CD4-positive, alpha-beta T cell treated with Interleukin-15 for 1 hour (primary cell): Measurements from ENCODE around the gene TSPAN9.

ENCODE experiments used
- DNase-seq: peaks from one replicate; pipeline ENCODE4 v3.0.0-alpha.2; 2020

TSPAN9 gene

DNA sequence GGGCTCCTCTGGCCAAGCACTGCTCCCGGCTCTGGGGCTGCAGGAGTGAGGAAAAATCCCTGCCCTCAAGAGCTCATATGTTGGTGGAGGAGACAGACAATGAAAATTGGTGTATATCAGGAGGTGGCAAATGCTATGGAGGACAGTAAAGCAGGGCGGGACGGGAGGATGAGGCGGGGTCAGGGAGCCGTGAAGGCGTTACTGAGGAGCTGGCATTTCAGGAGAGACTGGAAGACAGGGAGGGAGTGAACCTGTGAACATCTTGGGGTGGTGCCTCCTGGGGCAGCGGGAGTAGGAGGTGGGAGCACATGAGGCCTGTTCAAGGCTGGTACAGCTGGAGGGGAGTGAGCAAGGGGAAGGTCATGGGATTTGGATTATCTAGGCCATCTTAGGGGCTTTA lies 26.6 kb downstream of the TSPAN9 start:
- DNase-seq, result no peak

DNA sequence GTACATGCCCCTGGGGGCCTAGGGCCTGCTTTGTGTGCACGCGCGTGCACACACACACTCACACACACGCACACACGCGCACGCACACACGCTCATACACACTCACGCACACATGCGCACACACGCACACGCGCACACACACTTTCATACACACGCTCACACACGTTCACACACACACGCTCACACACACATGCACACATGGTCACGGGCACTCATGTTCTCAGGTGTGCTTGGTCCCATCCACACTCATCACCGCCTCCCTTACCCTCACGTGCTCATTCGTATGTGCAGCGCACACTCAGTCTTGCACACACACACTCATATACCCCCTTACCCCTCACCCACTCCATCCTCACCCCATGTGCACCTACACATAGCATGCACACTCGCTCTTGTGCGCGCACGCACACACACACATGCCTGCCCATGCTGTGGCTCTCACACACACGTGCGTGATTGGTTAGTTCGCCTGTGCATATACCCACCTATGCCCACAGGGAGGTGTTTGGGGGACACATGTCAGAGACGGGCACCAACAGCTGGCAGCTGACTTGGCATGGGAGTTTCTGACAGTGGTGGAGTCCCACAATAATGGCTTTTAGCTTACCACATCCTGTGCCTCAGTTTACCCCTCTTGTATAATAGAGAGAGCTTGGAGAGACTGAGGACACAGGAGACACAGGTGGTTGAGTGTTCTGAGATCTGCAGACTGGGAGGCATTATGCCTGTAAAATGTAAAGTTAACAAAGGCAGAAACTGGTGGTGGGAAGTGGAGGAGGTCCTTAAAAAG lies 28.7 kb downstream of the TSPAN9 start:
- no peak for DNase-seq

DNA sequence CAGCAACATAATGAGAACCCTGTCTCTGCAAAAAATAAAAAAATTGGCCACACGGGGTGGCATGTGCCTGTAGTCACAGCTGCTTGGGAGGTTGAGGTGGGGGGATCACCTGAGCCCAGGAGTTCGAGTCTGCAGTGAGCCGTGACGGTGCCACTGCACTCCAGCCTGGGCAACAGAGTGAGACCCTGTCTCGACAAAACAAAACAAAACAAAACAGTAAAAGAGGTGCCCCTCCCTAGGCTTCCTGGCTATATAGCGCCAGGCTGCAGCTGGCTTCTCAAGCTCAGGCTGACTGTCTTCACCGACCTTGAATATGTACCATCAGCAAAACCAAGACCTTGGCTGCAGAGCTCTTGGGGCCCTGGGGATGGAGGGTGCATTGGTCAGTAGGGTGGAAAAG lies 29.4 kb downstream of the TSPAN9 start:
- no peak for DNase-seq

DNA sequence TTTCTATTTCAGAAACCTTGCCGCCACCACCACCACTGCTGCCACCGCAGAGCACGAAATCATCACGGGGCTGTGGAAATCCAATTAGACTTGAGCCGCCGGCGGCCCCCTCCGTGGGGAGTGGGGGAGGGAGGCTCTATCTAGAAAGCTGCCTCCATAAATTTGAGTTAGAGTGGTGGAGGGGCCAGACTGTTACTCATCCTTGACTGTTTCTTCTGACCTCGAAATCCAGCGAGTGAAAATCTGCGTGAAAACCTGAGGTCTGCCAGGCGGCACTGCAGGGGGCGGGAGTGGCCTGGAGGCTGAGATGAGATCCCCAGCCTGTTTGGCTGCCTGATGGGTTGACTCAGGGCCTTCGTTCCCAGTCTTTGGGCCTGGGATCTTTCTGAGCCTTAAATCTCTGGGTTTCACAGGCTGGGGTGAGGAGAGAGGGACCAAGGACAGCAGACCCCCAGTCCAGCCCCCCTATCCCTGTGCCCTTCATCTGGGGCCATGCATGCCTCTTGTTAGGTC lies 29.9 kb downstream of the TSPAN9 start:
- no peak for DNase-seq

DNA sequence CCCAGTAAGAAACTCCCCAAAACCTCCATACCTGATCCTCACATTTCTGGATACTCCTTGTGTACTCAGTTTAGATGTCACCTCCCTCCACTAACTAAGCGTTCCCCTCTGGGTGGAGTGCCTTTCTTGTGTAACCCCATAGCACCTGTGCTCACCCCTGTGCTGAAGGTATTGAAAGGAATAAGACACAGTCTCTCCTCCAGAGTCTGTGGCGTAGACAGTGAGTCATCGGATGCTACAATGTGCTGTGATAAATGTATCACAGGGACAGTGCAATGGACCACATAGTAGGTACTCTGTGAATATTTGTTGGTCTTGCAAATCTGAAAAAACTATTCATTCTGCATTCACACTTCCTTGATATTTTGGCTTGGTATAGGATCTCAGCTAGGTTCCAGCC lies 30.8 kb downstream of the TSPAN9 start:
- DNase-seq, result no peak

DNA sequence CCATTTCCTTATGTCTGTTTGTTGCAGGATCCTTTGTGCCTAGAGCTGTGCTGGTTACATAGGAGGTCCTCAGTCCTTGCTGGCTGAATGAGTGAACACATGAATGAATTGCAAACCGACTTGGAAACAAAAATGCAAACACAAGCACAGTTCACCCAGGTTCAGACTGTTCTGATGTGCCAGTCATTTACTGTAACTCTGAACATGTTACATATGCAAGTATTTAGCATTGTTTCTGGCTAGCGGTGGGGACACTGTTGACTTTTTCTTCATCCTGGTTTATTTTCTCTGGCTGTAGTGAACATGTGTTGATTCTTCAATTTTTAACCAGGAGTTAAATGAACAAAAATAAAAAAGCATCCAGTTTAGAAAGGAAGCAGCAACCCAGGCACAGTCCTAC lies 33.4 kb downstream of the TSPAN9 start:
- no peak for DNase-seq

DNA sequence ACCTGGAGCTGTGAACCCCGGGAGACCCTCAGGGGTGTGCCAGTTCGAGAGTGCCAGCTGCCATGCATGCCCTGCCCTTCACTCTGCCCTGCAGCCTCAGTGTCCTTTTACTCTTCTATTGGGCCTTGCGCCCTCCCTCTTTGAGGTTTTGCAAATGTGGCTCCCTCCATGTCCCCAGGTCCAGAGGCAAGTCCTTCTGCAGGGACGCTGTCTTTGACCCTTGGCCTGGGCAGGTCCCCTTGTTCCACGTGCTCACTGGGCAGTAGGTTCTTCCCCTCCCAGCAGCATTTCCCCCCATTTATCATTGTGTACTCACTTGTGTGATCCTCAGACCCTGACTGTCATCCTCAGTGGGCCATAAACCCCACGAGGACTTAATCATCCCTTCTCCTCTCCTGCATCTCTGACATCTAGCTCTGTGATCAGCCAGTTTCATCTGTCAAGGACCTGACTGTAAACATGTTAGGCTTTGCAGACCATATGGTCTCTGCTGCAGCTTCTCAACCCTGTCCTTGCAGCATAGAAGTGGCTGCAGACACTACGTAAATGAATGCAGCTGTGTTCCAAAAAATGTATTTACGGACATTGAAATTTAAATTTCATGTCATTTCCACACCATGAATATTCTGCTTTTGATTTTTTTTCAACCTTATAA lies 36.6 kb downstream of the TSPAN9 start:
- no peak for DNase-seq

DNA sequence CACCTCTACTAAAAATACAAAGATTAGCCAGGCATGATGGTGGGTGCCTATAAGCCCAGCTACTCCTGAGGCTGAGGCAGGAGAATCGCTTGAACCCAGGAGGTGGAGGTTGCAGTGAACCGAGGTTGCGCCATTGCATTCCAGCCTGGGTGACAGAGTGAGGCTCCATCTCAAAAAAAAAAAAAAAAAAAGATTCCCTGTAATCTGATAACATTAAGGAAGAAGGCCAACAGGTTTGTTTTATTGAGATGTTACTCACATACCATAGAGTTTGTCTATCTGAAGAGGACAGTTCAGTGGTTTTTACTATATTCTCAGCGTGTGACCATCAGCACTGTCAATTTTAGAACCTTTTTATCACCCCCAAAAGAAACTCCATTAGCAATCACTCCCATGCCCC lies 37.5 kb downstream of the TSPAN9 start:
- no peak for DNase-seq

DNA sequence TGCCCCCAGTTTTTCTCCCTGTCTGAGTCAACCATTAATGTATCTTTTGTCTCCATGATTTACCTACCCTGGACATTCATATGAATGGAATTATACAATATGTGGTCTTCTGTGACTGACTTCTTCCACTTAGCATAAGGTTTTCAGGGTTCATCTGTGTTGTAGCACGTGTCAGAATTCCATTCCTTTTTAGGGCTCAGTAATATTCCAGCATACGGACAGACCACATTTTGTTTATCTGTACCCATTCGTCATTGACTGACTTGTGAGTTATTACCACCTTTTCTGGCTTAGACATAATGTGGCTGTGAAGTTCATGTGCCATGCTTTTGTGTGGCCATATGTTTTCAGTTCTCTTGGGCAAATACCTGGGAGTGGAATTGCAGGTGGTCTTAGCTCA lies 37.9 kb downstream of the TSPAN9 start:
- DNase-seq, result no peak

DNA sequence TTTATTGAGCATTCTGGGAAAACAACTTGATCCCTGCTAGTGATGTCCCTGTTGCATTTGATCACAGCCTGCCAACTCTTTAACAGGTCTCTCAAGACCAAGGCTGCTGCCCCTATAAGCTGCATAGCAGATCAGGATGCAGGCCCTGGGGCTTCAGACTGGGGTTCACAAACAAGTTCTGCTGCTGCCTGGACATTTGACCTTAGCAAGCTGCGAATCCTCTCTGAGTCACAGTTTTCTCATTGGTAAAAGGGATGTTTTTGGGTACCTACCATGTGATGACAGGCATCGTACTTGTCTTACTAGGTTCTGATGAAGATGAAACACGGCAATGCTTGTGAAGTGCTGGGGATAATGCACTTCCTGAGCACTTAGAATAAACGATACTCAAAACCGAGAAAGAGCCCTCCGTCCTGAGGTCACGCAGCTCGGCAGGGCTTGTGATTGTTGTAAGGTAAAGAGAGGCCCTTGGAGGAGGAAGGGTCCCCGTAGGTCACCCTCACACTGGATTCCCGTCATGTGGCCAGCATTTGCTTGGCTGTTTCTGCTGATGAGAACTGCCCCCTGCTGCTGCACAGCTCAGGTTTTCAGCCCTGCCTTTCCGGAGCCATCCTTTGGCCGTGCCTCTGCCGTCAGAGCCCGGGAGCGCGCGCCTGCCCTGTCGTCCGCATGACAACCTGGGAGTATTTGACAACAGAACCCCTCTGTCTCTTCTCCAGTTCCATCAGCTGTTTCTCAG lies 39.1 kb downstream of the TSPAN9 start:
- DNase-seq, result no peak

DNA sequence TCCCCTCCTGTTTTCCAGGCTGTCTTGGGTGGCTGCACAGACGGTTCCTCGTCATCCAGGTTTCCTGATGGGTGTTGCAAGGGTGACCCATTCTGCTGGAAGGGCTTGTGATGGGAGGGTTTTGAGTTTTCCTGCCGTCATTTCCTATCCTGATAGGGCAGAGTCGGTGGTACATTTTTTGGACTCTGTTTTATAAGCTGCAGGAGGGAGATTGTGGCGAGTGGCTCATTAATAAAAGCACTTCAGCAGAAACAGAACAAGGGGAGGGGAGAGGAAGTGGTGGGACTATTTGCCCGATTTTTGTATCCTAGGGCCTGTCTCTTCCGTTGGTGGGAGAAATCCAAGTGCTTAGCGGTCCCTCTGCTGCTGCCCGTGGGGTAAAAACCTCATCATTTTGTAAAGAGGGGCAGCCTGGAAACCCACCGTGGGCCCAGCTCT lies 40.0 kb downstream of the TSPAN9 start:
- DNase-seq, result no peak

DNA sequence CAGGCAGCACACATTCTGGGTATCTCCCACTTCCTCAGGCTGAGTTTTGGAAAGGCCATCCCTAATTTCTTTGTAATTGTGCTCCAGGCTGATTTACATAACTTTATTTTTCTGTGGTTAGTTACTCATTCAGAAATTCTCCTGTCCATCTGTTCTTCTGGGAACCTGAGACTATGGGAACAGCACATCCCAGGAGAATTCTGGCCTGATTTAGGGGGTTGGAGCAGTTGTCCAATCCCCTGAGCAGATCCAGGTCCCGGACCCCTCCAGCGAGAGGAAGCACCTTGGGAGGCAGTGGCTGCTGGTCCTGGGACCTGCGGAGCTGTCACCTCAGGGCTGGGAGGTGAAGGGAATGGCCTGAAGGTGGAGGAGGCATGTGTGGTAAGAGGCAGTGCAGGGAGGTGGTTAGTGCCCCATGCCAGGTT lies 40.4 kb downstream of the TSPAN9 start:
- DNase-seq, result no peak

DNA sequence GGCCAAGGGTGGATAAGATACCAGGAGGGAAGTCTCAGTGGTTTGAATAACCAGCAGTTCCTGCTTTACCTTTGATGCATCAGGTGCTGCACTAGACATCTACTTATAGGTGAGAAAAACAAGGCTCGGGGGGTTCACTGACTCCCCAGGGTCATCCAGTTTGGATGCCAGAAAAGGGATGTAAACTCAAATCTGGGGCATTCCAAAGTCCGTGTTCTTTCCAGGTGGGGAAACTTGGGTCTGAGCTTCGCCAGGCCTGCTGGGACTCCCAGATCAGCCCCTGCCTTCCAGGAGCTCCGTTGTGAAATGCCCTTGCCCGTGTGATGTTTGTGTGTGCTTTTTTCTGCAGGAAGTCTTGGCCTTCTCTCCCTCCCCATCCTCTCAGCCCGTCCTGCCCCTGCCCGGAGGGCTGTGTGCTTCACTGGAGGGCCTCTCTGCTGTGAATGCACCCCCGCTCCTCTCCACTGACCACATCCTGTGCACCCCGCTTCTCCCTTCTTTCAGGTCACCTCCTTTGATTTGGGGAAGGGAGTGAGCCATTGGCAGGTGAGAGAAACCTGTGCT lies 42.1 kb downstream of the TSPAN9 start:
- DNase-seq, result no peak

DNA sequence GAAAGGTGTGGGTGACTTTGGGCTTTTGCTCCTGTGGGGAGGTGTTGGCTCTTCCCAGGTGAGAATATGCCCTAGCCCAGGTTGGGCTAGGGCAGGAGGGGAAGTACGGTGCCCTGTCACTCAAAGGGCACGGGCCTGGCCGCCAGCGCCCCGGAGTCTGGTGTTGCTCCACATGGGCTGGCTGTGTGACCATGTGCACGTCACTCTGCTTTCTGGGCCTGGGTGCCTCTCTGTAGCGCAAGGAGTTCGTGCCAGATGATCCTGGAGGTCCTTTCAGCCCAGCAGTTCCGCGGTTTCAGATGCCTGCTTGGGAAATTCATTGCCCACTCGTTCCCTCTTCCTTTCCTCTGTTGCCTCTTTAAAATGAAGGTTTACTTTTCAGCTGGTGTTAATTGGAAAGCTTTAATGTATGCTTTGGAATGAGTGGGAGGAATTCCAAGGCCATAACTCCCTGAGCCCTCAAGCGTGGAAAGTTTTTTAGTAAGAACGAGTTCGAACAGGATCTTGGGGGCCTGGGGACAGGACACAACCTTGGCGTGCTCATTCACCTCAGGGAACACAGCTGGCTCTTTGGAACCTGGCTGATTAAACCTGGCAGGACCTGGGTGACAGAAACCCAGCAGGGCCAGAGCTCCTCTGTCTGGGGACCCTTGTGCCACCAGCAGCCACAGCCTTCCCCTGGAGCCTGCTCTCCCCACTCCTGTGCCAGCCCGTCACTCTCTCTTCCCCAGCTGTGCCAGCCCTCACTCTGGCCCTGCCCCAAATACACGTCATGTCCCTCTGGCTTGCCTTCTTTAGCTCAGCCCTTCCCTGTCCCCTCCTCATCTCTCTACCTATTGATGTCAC lies 42.8 kb downstream of the TSPAN9 start:
- DNase-seq, result no peak

DNA sequence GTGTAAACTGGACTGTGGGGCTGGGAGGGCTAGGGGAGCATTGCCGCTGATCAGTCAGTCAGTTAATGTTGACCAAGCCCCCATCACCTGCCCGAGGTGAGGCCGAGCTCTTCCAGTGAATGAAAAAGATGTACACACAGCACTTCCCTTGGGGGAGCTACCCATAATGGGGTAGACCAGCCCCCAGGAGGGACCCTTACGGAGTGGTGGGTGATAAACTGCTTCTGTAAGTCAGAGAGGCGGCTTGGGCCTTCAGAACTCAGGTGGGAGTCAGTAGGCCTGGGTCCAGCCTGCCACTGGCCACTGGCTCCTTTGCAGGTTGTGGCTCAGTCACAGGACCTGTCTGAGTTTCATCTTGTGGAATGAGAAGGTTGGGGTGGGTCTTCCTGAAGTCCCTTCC lies 43.5 kb downstream of the TSPAN9 start:
- DNase-seq, result no peak

DNA sequence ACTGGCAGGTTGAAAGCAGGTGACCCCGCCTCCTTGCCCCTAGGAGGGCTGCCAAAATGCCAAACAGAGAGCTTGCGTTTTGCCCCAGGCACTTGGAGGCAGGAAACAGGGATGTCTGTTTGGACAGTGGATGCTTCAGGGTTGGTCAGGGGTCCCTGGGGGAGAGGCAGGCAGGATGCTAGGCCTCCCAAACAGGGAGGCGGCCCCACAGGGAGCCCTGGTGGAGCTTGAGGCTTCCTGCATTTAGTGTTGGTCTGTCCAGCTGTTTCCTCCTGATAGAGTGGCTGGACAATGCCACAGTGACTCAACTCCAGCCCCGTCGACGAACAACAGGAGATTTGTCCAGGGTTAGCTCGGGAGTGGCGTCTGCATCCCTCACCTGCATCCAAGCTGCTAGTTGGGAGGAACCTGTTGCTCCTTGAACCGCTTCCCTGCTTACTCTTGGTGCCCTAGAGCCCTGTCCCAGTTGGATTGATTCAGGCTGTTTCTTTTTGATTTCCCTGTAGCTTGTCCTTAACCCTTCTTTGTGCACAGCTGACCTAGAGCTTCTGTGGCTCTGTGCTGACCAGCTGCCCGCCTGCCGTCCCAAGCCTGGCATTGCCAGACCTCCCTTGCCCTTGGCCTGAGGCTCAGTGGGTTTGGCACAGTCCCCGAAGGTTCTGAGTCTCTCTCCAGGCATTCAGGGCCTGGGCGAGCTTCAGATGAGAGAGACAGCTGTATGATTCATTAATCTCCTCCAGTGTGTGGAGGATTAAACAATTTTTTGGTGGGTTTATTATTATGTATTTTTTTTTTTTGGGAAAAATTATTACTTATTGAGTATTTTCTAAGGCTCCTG lies 45.9 kb downstream of the TSPAN9 start:
- DNase-seq, result no peak

DNA sequence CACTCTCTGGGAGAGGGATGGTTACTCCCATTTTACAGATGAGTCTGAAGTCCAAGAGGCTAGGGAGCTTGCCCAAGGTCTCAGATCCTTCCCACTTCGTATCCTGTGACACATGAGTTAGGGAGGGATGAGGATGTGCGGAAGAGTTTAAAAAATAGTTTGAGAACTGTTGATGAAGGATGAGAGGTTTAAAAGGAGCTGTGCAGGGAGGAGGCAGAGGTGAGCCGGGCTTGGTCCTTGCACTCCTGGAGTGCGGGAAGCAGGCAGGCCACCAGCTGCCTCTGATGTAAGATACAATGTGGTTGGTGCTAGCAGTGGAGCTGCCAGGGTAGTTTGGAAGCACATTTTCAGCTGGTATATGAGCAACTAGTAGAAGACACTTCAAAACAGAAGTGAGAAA lies 46.5 kb downstream of the TSPAN9 start:
- no peak for DNase-seq

DNA sequence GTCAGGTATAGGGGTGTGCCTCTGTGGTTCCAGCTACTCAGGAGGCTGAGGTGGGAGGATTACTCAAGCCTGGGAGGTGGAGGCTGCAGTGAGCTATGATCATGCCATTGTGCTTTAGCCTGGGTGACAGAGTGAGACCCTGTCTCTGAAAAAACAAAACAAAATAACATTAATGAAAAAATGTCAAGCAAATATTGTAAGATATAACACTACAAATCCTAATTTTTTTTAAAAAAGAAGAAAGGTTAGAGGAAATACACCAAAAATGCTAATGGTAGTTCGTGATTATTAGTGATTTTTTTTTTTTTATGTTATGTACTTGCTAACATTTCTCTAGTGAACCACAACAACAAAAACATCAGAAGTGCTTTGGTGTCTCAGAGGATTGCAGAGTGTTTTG lies 47.7 kb downstream of the TSPAN9 start:
- DNase-seq, result no peak

DNA sequence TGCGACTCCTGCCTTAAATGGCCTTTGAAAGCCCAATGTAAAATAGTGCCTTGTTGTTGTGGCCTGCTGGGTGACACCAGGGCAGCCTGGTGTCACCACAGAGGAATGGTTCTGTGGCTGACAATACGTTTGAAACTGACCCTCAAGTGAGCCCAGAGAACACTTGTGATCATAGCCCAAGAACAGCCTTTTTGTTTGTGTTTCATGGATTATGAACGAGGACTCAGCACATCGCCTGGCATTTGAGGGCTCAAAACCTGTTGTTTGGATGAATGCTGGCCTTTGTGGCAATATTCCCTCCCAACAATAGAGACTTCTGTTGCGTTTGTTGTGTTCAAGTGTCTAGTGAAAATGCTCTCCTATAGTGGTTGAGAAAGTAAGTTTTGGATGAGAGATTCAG lies 48.5 kb downstream of the TSPAN9 start:
- no peak for DNase-seq

DNA sequence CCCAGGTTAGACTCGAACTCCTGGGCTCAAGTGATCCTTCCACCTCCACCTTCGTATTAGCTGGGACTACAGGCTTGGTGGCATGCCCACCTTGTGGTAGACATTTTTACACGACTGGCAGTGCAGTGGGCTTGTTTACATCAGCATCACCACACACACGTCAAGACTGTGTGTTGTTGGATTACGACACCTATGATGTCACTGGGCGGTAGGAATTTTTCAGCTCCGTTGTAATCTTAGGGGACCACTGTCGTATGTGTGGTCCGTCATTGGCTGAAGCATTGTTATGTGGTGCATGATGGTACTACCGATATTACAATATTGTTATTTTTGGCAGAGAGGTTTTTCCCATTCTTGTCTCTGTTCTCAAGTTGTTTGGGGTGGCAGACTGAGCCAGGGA lies 50.7 kb downstream of the TSPAN9 start:
- no peak for DNase-seq

DNA sequence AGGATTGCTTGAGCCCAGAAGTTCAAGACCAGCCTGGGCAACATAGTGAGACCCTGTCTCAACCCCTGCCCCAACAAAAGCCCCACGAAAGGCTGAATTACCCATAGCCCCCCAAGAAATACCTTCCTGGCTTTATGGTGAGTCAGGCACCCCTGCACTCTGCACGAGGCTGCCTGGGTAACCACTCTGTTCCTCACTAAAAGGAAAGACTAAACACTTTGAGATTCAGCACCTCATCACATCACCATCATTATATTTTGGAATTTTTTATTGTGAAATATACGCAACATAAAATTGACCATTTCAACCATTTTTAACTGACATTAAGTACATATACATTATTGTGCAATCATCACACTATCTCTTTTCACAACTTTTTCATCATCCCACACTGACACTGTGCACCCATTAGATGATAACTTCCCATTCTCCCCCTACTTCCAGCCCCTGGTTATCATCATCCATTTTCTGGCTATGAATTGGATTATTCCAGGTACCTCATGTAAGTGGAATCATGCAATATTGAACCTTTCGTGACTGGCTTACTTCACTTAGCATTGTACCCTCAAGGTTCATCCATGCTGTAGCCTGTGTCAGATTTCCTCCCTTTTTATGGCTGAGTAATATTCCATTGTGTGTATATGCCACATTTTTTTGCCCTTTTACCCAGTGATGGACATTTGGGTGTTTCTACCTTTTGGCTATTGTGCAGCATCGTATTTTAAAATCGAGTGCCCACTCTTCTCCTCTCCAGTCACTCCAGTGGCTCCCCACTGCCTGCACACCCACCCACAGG lies 51.5 kb downstream of the TSPAN9 start:
- no peak for DNase-seq
